ENCODE results near the gene CLBA1.

GRCh38 chr14:104966981-104967385 lies 18.6 kb upstream of the CLBA1 start:
- TF ChIP-seq, protein P1, sequence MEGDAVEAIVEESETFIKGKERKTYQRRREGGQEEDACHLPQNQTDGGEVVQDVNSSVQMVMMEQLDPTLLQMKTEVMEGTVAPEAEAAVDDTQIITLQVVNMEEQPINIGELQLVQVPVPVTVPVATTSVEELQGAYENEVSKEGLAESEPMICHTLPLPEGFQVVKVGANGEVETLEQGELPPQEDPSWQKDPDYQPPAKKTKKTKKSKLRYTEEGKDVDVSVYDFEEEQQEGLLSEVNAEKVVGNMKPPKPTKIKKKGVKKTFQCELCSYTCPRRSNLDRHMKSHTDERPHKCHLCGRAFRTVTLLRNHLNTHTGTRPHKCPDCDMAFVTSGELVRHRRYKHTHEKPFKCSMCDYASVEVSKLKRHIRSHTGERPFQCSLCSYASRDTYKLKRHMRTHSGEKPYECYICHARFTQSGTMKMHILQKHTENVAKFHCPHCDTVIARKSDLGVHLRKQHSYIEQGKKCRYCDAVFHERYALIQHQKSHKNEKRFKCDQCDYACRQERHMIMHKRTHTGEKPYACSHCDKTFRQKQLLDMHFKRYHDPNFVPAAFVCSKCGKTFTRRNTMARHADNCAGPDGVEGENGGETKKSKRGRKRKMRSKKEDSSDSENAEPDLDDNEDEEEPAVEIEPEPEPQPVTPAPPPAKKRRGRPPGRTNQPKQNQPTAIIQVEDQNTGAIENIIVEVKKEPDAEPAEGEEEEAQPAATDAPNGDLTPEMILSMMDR (IDR thresholded peaks at IDR 0.05 in 2 of 3, conservative IDR thresholded peaks at IDR 0.05 in 1 of 3; ENCODE audit: borderline replicate concordance in 1 of 3, insufficient read depth in 1 of 3, low read depth in 2 of 3, low read length in 2 of 3): no peak
- TF ChIP-seq POLR2A (IDR thresholded peaks at IDR 0.05; ENCODE audit: borderline replicate concordance, extremely low read depth, insufficient read depth, insufficient read length) (no peak), ZFX (IDR thresholded peaks at IDR 0.05) (no peak), YY1 (IDR thresholded peaks at IDR 0.05; ENCODE audit: extremely low read depth, insufficient replicate concordance, low read depth, low read length) (no peak), SIN3A (IDR thresholded peaks at IDR 0.05; ENCODE audit: low read depth) (no peak), ZBTB33 (IDR thresholded peaks at IDR 0.05; ENCODE audit: extremely low read depth, insufficient replicate concordance, low read length) (no peak), JUND (IDR thresholded peaks at IDR 0.05) (no peak), ELF1 (IDR thresholded peaks at IDR 0.05; ENCODE audit: borderline replicate concordance, low read depth) (no peak), POLR2AphosphoS5 (IDR thresholded peaks at IDR 0.05; ENCODE audit: low read depth, low read length) (no peak), CEBPB (IDR thresholded peaks at IDR 0.05; ENCODE audit: low read depth) (no peak)

Measured in HCT116 (cell line).